IPS-20b (cell line): ENCODE measurements around the gene S100PBP.
"Not testable (repeated sequence)": the region's sequence is repeated elsewhere in the genome, so short reads cannot be mapped to it uniquely, and the experiment has no call there.

Experiments
- H3K27ac ChIP-seq: one replicate; pipeline ENCODE4 v1.5.1; 2013; ENCODE audit warnings: low read length
- H3K27me3 ChIP-seq: 2 replicates; pipeline ENCODE4 v1.6.1; 2013; ENCODE audit warnings: mild to moderate bottlenecking, low read length, inconsistent platforms; ENCODE audit not compliant: insufficient read depth
- H3K36me3 ChIP-seq: 2 replicates; pipeline ENCODE4 v1.6.1; 2013; ENCODE audit warnings: low read depth, mild to moderate bottlenecking, inconsistent platforms, low read length, moderate library complexity; ENCODE audit not compliant: insufficient read depth
- H3K4me1 ChIP-seq: 2 replicates; pipeline ENCODE4 v1.6.1; 2013; ENCODE audit warnings: mild to moderate bottlenecking, control low read depth, inconsistent platforms, low read length, moderate library complexity; ENCODE audit not compliant: insufficient read depth
- H3K4me3 ChIP-seq: 2 replicates; pipeline ENCODE4 v1.5.1; 2013; ENCODE audit warnings: mild to moderate bottlenecking, low read length, inconsistent platforms
- H3K9ac ChIP-seq: 2 replicates; pipeline ENCODE4 v1.6.1; 2013; ENCODE audit warnings: low read depth, mild to moderate bottlenecking, inconsistent platforms, low read length, moderate library complexity
- H3K9me3 ChIP-seq: 2 replicates; pipeline ENCODE4 v1.6.1; 2013; ENCODE audit warnings: mild to moderate bottlenecking, low read depth, low read length, inconsistent platforms; ENCODE audit not compliant: insufficient read depth

Gene S100PBP

GRCh38 chr1:32774464-32774808 lies 43.0 kb upstream of the S100PBP start:
- no peak overlapping the region for H3K9ac ChIP-seq
- peaks cover 67% of the 10 kb centered on the region for H3K36me3 ChIP-seq
- H3K27ac ChIP-seq: no peak overlapping the region
- H3K4me3 ChIP-seq: no peak overlapping the region
- no peaks in the 10 kb centered on the region for H3K4me1 ChIP-seq
- no peaks in the 10 kb centered on the region for H3K27me3 ChIP-seq
- H3K9me3 ChIP-seq: no peaks in the 10 kb centered on the region

GRCh38 chr1:32774950-32775634 lies 42.4 kb upstream of the S100PBP start:
- H3K9me3 ChIP-seq: no peaks in the 10 kb centered on the region
- no peak overlapping the region for H3K4me3 ChIP-seq
- H3K4me1 ChIP-seq: no peaks in the 10 kb centered on the region
- peaks cover 68% of the 10 kb centered on the region for H3K36me3 ChIP-seq
- no peaks in the 10 kb centered on the region for H3K27me3 ChIP-seq
- no peak overlapping the region for H3K9ac ChIP-seq
- H3K27ac ChIP-seq: no peak overlapping the region

GRCh38 chr1:32775640-32776337 lies 41.7 kb upstream of the S100PBP start:
- Histone ChIP-seq H3K27me3 (no peaks in the 10 kb centered on the region), H3K27ac (no peak overlapping the region), H3K36me3 (peaks cover 71% of the 10 kb centered on the region), H3K4me1 (no peaks in the 10 kb centered on the region), H3K9me3 (no peaks in the 10 kb centered on the region), H3K9ac (no peak overlapping the region), H3K4me3 (no peak overlapping the region)

- H3K27me3 ChIP-seq: no peaks in the 10 kb centered on the region
- peaks cover 93% of the 10 kb centered on the region for H3K36me3 ChIP-seq
- no peak overlapping the region for H3K4me3 ChIP-seq
- no peaks in the 10 kb centered on the region for H3K4me1 ChIP-seq
- H3K9me3 ChIP-seq: no peaks in the 10 kb centered on the region
- no peak overlapping the region for H3K9ac ChIP-seq
- no peak overlapping the region for H3K27ac ChIP-seq
These were observed 38.2 kb upstream of the S100PBP start for GRCh38 chr1:32779242-32779641.

- Histone ChIP-seq H3K4me1 (no peaks in the 10 kb centered on the region), H3K27ac (no peak overlapping the region), H3K27me3 (no peaks in the 10 kb centered on the region), H3K36me3 (peaks cover 94% of the 10 kb centered on the region), H3K9me3 (no peaks in the 10 kb centered on the region), H3K9ac (no peak overlapping the region), H3K4me3 (no peak overlapping the region)
These were observed 37.4 kb upstream of the S100PBP start for GRCh38 chr1:32780005-32780404.

GRCh38 chr1:32780628-32781234 lies 36.7 kb upstream of the S100PBP start:
- H3K9ac ChIP-seq: no peak overlapping the region
- no peak overlapping the region for H3K27ac ChIP-seq
- H3K4me3 ChIP-seq: no peak overlapping the region
- peaks cover 93% of the 10 kb centered on the region for H3K36me3 ChIP-seq
- H3K4me1 ChIP-seq: no peaks in the 10 kb centered on the region
- no peaks in the 10 kb centered on the region for H3K27me3 ChIP-seq
- no peaks in the 10 kb centered on the region for H3K9me3 ChIP-seq

- Histone ChIP-seq H3K4me1 (no peaks in the 10 kb centered on the region), H3K9me3 (no peaks in the 10 kb centered on the region), H3K27me3 (no peaks in the 10 kb centered on the region), H3K36me3 (peaks cover 97% of the 10 kb centered on the region), H3K27ac (no peak overlapping the region), H3K9ac (no peak overlapping the region), H3K4me3 (no peak overlapping the region)
These were observed 35.4 kb upstream of the S100PBP start for GRCh38 chr1:32782086-32782485.

- H3K36me3 ChIP-seq: peaks cover 97% of the 10 kb centered on the region
These were observed 33.6 kb upstream of the S100PBP start for GRCh38 chr1:32783851-32784250.

GRCh38 chr1:32784817-32785216 lies 32.6 kb upstream of the S100PBP start:
- peaks cover 97% of the 10 kb centered on the region for H3K36me3 ChIP-seq
- H3K4me1 ChIP-seq: no peaks in the 10 kb centered on the region
- no peaks in the 10 kb centered on the region for H3K9me3 ChIP-seq
- H3K4me3 ChIP-seq: no peak overlapping the region
- no peak overlapping the region for H3K9ac ChIP-seq
- H3K27me3 ChIP-seq: no peaks in the 10 kb centered on the region
- no peak overlapping the region for H3K27ac ChIP-seq

More at GRCh38 chr1:32783851-32784250, 33.6 kb upstream of the S100PBP start:
- H3K27ac ChIP-seq: no peak overlapping the region
- no peaks in the 10 kb centered on the region for H3K4me1 ChIP-seq
- no peak overlapping the region for H3K9ac ChIP-seq
- no peaks in the 10 kb centered on the region for H3K9me3 ChIP-seq
- H3K4me3 ChIP-seq: no peak overlapping the region
- no peaks in the 10 kb centered on the region for H3K27me3 ChIP-seq

GRCh38 chr1:32786856-32787255 lies 30.6 kb upstream of the S100PBP start:
- H3K4me1 ChIP-seq: no peaks in the 10 kb centered on the region
- H3K4me3 ChIP-seq: no peak overlapping the region
- no peaks in the 10 kb centered on the region for H3K9me3 ChIP-seq
- H3K36me3 ChIP-seq: peaks cover 95% of the 10 kb centered on the region
- no peak overlapping the region for H3K9ac ChIP-seq
- no peaks in the 10 kb centered on the region for H3K27me3 ChIP-seq
- H3K27ac ChIP-seq: no peak overlapping the region

GRCh38 chr1:32789356-32789755 lies 28.1 kb upstream of the S100PBP start:
- not testable (repeated sequence) for H3K27me3 ChIP-seq, H3K9ac ChIP-seq, H3K27ac ChIP-seq, H3K9me3 ChIP-seq, H3K4me1 ChIP-seq, H3K4me3 ChIP-seq
- peaks cover 93% of the 10 kb centered on the region for H3K36me3 ChIP-seq

GRCh38 chr1:32791881-32792280 lies 25.6 kb upstream of the S100PBP start:
- H3K36me3 ChIP-seq: peaks cover 87% of the 10 kb centered on the region
- no peak overlapping the region for H3K4me3 ChIP-seq
- no peak overlapping the region for H3K9ac ChIP-seq
- no peaks in the 10 kb centered on the region for H3K27me3 ChIP-seq
- H3K27ac ChIP-seq: no peak overlapping the region
- H3K9me3 ChIP-seq: no peaks in the 10 kb centered on the region
- no peaks in the 10 kb centered on the region for H3K4me1 ChIP-seq
